Thyroid gland (tissue), 4 donors: ENCODE results near the gene CDH4. TPM values are rescaled to one million over a fixed set of nuclear protein-coding genes. Genes with fewer than 3 reads are reported as not detected.

Experiments
- DNase-seq, 2 donors: peaks; one replicate each; pipeline ENCODE4 v3.0.0-alpha.2; 2019
- H3K27ac ChIP-seq, 3 donors: fragments of 200-600 bp; sonication (generic); 1 replicate in 2 of 3; 2 replicates in 1 of 3; pipeline ENCODE4 v1.5.1; 2016 to 2019; ENCODE audit warnings: mild to moderate bottlenecking in 1 of 3, moderate library complexity in 1 of 3
- H3K27me3 ChIP-seq: fragments of 200-600 bp; sonication (generic); one replicate; pipeline ENCODE4 v1.5.1; 2019
- H3K36me3 ChIP-seq, 2 donors: fragments of 200-600 bp; sonication (generic); one replicate each; pipeline ENCODE4 v1.5.1; 2016 to 2019
- H3K4me1 ChIP-seq, 2 donors: fragments of 200-600 bp; sonication (generic); one replicate each; pipeline ENCODE4 v1.5.1; 2017 to 2019
- H3K4me3 ChIP-seq, 3 donors: fragments of 200-600 bp; sonication (generic); replicated peaks in 1 of 3; 1 replicate in 2 of 3; 2 replicates in 1 of 3; pipeline ENCODE4 v1.5.1; 2016; ENCODE audit warnings: mild to moderate bottlenecking in 1 of 3
- H3K9me3 ChIP-seq: fragments of 200-600 bp; sonication (generic); one replicate; pipeline ENCODE4 v1.5.1; 2017
- CTCF ChIP-seq, 6 experiments: fragments of 200-600 bp in 3 of 6; fragments of 450-650 bp in 3 of 6; sonication (generic) in 3 of 6; IDR thresholded peaks; one replicate each; pipeline ENCODE4 v1.5.1; 2016 to 2019; ENCODE audit warnings: antibody characterized with exemption in 6 of 6, mild to moderate bottlenecking in 2 of 6, inconsistent platforms in 1 of 6, moderate library complexity in 1 of 6
- POLR2A ChIP-seq, 2 donors: fragments of 450-650 bp; IDR thresholded peaks; one replicate each; pipeline ENCODE4 v1.6.1; 2017; ENCODE audit warnings: antibody characterized with exemption in 2 of 2, mild to moderate bottlenecking in 2 of 2, moderate library complexity in 1 of 2
- WGBS, 2 donors: methylation state at CpG; one replicate each; pipeline ENCODE4 v1.1.5; 2017; 5-methylcytosine and 5-hydroxymethylcytosine counted together
- intact Hi-C: fragments of 100-400 bp; cut with DNase I; formaldehyde crosslinking; loops from one replicate; pipeline ENCODE4 v1.15.1; 2023
- total RNA-seq, 4 donors: library from RNA; depleted of rRNA; stranded (reverse); fragments of >200 nt; gene quantifications; one replicate each; pipeline ENCODE4 v1.2.3, GENCODE V29; 2016

CDH4 gene
- total RNA-seq, 4 donors from 2014 or later, result 0.22 to 0.29 (median 0.29) TPM; not detected in 1

GRCh38 chr20:61770113-61770585, 518.1 kb downstream of the CDH4 start:
- no peak for DNase-seq
- TF ChIP-seq POLR2A (IDR thresholded peaks at IDR 0.05), result no peak
- TF ChIP-seq CTCF (IDR thresholded peaks at IDR 0.05), result no peak
- WGBS, 2 donors, result 94 to 97% methylated on average over 15 to 16 of the region's 16 CpGs
- no peaks in the 10 kb centered on the region for H3K4me1 ChIP-seq
- H3K36me3 ChIP-seq, result no peaks in the 10 kb centered on the region
- no peak overlapping the region for H3K4me3 ChIP-seq
- H3K9me3 ChIP-seq, result no peaks in the 10 kb centered on the region
- no peak overlapping the region for H3K27ac ChIP-seq
- intact Hi-C loops, result no loop called here
- H3K27me3 ChIP-seq, result no peaks in the 10 kb centered on the region

- Histone ChIP-seq H3K4me1 (no peaks in the 10 kb centered on the region), H3K27ac (no peak overlapping the region), H3K36me3 (no peaks in the 10 kb centered on the region), H3K9me3 (no peaks in the 10 kb centered on the region), H3K4me3 (no peak overlapping the region), H3K27me3 (no peaks in the 10 kb centered on the region)
- no peak for DNase-seq
- TF ChIP-seq POLR2A (IDR thresholded peaks at IDR 0.05) (no peak), CTCF (IDR thresholded peaks at IDR 0.05) (no peak)
- intact Hi-C loops, result no loop called here
- WGBS, 2 donors, result 87 to 89% methylated on average over 8 of the region's 8 CpGs
Measured at GRCh38 chr20:61771805-61772350, 519.8 kb downstream of the CDH4 start.

GRCh38 chr20:61772828-61773631, 521.0 kb downstream of the CDH4 start:
- H3K4me1 ChIP-seq, result no peaks in the 10 kb centered on the region
- no peaks in the 10 kb centered on the region for H3K9me3 ChIP-seq
- no peak overlapping the region for H3K4me3 ChIP-seq
- no peak for TF ChIP-seq CTCF (IDR thresholded peaks at IDR 0.05)
- TF ChIP-seq POLR2A (IDR thresholded peaks at IDR 0.05), result no peak
- WGBS, 2 donors, result 82 to 83% methylated on average over 25 to 53 of the region's 53 CpGs
- no peak for DNase-seq
- no peak overlapping the region for H3K27ac ChIP-seq
- intact Hi-C loops, result no loop called here
- H3K36me3 ChIP-seq, result no peaks in the 10 kb centered on the region
- no peaks in the 10 kb centered on the region for H3K27me3 ChIP-seq

GRCh38 chr20:61773926-61774587, 522.0 kb downstream of the CDH4 start:
- 64 to 85% methylated on average over 14 of the region's 14 CpGs for WGBS, 2 donors
- no peak overlapping the region for H3K4me3 ChIP-seq
- no peaks in the 10 kb centered on the region for H3K4me1 ChIP-seq
- H3K36me3 ChIP-seq, result no peaks in the 10 kb centered on the region
- TF ChIP-seq CTCF (IDR thresholded peaks at IDR 0.05) (no peak), POLR2A (IDR thresholded peaks at IDR 0.05) (no peak)
- intact Hi-C loops, result no loop called here
- no peaks in the 10 kb centered on the region for H3K27me3 ChIP-seq
- no peak overlapping the region for H3K27ac ChIP-seq
- no peak for DNase-seq
- H3K9me3 ChIP-seq, result no peaks in the 10 kb centered on the region

GRCh38 chr20:61775423-61775822, 523.4 kb downstream of the CDH4 start:
- Histone ChIP-seq H3K27me3 (no peaks in the 10 kb centered on the region), H3K4me1 (no peaks in the 10 kb centered on the region), H3K27ac (no peak overlapping the region), H3K4me3 (no peak overlapping the region), H3K9me3 (no peaks in the 10 kb centered on the region), H3K36me3 (no peaks in the 10 kb centered on the region)
- intact Hi-C loops, result no loop called here
- 78 to 84% methylated on average over 4 of the region's 4 CpGs for WGBS, 2 donors
- no peak for TF ChIP-seq CTCF (IDR thresholded peaks at IDR 0.05)
- no peak for TF ChIP-seq POLR2A (IDR thresholded peaks at IDR 0.05)
- DNase-seq, result no peak
